Common myeloid progenitor, CD34-positive (primary cell): ENCODE results near the gene ERBB3.
"Not testable (repeated sequence)": the region's sequence is repeated elsewhere in the genome, so short reads cannot be mapped to it uniquely, and the experiment has no call there.

Source experiments
- CTCF ChIA-PET: fragments of 350-600 bp; sonication (Branson Sonifier 250); formaldehyde crosslinking; loops from one replicate; lab custom pipeline; 2021; ENCODE audit warnings: antibody characterized with exemption; lab: Charles Lee
- POLR2A ChIA-PET: fragments of 350-600 bp; sonication (Branson Sonifier 250); formaldehyde crosslinking; loops from one replicate; lab custom pipeline; 2021; ENCODE audit warnings: antibody characterized with exemption; lab: Charles Lee
- DNase-seq, 3 donors: peaks; one replicate each; pipeline versions ENCODE4 v3.0.0 to v3.0.0-alpha.2; 2013
- H3K27ac ChIP-seq, 2 experiments: 1 replicate in 1 of 2; 2 replicates in 1 of 2; pipeline ENCODE4 v1.7.0; 2013; ENCODE audit warnings: inconsistent platforms in 2 of 2, low read length in 2 of 2, mild to moderate bottlenecking in 2 of 2, low read depth in 1 of 2, moderate library complexity in 1 of 2; ENCODE audit not compliant: severe bottlenecking in 2 of 2, insufficient read depth in 1 of 2, poor library complexity in 1 of 2
- H3K27me3 ChIP-seq, 5 experiments: replicated peaks in 2 of 5; 1 replicate in 3 of 5; 2 replicates in 2 of 5; pipeline versions ENCODE4 v1.6.1 to v1.7.0; 2013; ENCODE audit warnings: low read length in 4 of 5, mild to moderate bottlenecking in 2 of 5, moderate library complexity in 2 of 5, inconsistent platforms in 1 of 5; ENCODE audit not compliant: insufficient read depth in 5 of 5, control insufficient read depth in 4 of 5
- H3K36me3 ChIP-seq, 4 experiments: 1 replicate in 2 of 4; 2 replicates in 2 of 4; pipeline versions ENCODE4 v1.6.1 to v1.7.0; 2013; ENCODE audit warnings: low read length in 3 of 4, control low read depth in 1 of 4, mild to moderate bottlenecking in 1 of 4; ENCODE audit not compliant: control insufficient read depth in 4 of 4, insufficient read depth in 4 of 4
- H3K4me1 ChIP-seq, 4 experiments: 1 replicate in 3 of 4; 2 replicates in 1 of 4; pipeline versions ENCODE4 v1.6.1 to v1.7.1; 2013; ENCODE audit warnings: low read length in 3 of 4, mild to moderate bottlenecking in 3 of 4, control low read depth in 1 of 4, inconsistent platforms in 1 of 4, moderate library complexity in 1 of 4; ENCODE audit not compliant: control insufficient read depth in 4 of 4, insufficient read depth in 4 of 4; ENCODE audit errors: control extremely low read depth in 1 of 4
- H3K4me3 ChIP-seq, 7 experiments: 1 replicate in 4 of 7; 2 replicates in 3 of 7; pipeline versions ENCODE4 v1.5.1 to v1.7.0; 2013; ENCODE audit warnings: mild to moderate bottlenecking in 7 of 7, low read length in 6 of 7, moderate library complexity in 6 of 7, inconsistent platforms in 2 of 7, low read depth in 2 of 7, control low read depth in 1 of 7; ENCODE audit not compliant: insufficient read depth in 4 of 7, control insufficient read depth in 1 of 7; ENCODE audit errors: extremely low read depth in 1 of 7
- H3K9me3 ChIP-seq, 5 experiments: 1 replicate in 4 of 5; 2 replicates in 1 of 5; pipeline versions ENCODE4 v1.6.1 to v1.7.1; 2013; ENCODE audit warnings: low read length in 4 of 5, mild to moderate bottlenecking in 2 of 5, inconsistent platforms in 1 of 5, low read depth in 1 of 5, moderate library complexity in 1 of 5; ENCODE audit not compliant: control insufficient read depth in 4 of 5, insufficient read depth in 2 of 5; ENCODE audit errors: control extremely low read depth in 1 of 5
- WGBS: methylation state at CpG from one replicate; pipeline ENCODE4 v1.1.5; 2013; ENCODE audit not compliant: insufficient coverage; 5-methylcytosine and 5-hydroxymethylcytosine counted together

ERBB3 gene

DNA sequence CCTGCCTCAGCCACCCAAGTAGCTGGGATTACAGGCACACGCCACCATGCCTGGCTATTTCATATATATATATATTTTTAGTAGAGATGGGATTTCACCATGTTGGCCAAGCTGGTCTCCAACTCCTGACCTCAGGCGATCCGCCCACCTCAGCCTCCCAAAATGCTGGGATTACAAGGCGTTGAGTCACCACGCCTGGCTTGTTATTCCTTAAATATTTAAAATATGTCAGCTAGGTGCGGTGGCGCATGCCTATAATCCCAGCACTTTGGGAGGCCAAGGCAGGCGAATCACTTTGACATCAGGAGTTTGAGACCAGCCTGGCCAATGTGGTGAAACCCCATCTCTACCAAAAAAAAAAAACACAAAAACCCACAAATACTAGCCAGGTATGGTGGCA is 20.0 kb upstream of the ERBB3 start:
- H3K36me3 ChIP-seq, DNase-seq, H3K9me3 ChIP-seq, H3K4me3 ChIP-seq, H3K27ac ChIP-seq, POLR2A ChIA-PET, H3K4me1 ChIP-seq, H3K27me3 ChIP-seq: not testable (repeated sequence)
- CTCF ChIA-PET = interaction anchor here (1.1 to 1.2 kb wide), 2 partner anchors 17 to 48 kb away, joined by 3 read pairs; no protein-coding TSS in a partner anchor
- 100% methylated on average over 5 of the region's 8 CpGs for WGBS

DNA sequence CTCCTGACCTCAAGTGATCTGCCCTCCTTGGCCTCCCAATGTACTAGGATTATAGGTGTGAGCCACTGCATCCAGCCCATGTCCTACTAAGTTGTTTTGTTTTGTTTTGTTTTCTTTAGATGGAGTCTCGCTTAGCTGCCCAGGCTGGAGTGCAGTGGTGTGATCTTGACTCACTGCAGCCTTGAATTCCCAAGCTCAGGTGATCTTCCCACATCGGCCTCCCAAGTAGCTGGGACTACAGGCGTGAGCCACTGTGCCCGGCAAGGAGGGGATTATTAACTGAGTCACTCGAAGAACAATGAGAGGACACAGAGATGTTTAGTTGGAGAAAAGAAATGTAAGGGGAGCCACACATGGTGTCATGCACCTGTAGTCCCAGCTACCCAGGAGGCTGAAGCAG is 18.0 kb upstream of the ERBB3 start:
- Histone ChIP-seq H3K27me3 (no peaks in the 10 kb centered on the region), H3K4me3 (no peak overlapping the region), H3K4me1 (no peaks in the 10 kb centered on the region), H3K27ac (no peak overlapping the region), H3K36me3 (no peaks in the 10 kb centered on the region), H3K9me3 (no peaks in the 10 kb centered on the region)
- no peak for DNase-seq
- POLR2A ChIA-PET = no interaction called here
- CTCF ChIA-PET = interaction anchor here (1.2 kb wide), 1 partner anchor 12 kb away, joined by 3 read pairs; no protein-coding TSS in a partner anchor
- WGBS = 93% methylated on average over 3 of the region's 5 CpGs

DNA sequence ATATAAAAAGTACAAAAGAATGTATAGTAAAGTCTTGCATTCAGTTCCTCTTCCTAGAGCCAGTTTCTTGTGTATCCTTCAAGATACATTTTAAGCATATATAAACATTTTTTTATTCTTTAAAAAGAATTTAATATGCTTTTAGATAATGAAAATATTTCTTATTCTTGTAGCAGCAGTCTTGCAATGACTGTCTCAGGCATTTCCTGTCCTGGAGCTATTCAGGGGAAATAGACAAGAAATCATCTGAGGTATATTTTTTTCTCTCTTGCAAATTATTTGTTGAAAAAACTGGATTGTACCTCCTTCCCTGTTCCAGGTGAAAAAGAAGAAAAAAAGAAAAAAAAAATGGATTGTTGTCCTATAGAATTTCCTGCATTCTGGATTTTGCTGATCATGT is 17.0 kb upstream of the ERBB3 start:
- CTCF ChIA-PET = no interaction called here

GRCh38 chr12:56071648-56072047 is 8.3 kb upstream of the ERBB3 start:
- Histone ChIP-seq H3K4me1 (no peaks in the 10 kb centered on the region), H3K27me3 (no peaks in the 10 kb centered on the region), H3K27ac (no peak overlapping the region), H3K4me3 (no peak overlapping the region), H3K36me3 (no peaks in the 10 kb centered on the region), H3K9me3 (no peaks in the 10 kb centered on the region)
- WGBS = 94% methylated on average over 4 of the region's 4 CpGs
- no peak for DNase-seq
- POLR2A ChIA-PET = interaction anchor here (0.5 to 0.6 kb wide), 2 partner anchors 19 to 79 kb away, joined by 3 to 8 read pairs; no protein-coding TSS in a partner anchor
- CTCF ChIA-PET = interaction anchor here (0.5 to 0.9 kb wide), 3 partner anchors 11 to 392 kb away, joined by 3 read pairs; no protein-coding TSS in a partner anchor

More for the DNA sequence above, 17.0 kb upstream of the ERBB3 start:
- POLR2A ChIA-PET = no interaction called here
- Histone ChIP-seq H3K9me3 (no peaks in the 10 kb centered on the region), H3K36me3 (no peaks in the 10 kb centered on the region), H3K4me3 (no peak overlapping the region), H3K4me1 (no peaks in the 10 kb centered on the region), H3K27ac (no peak overlapping the region), H3K27me3 (no peaks in the 10 kb centered on the region)
- DNase-seq = no peak

DNA sequence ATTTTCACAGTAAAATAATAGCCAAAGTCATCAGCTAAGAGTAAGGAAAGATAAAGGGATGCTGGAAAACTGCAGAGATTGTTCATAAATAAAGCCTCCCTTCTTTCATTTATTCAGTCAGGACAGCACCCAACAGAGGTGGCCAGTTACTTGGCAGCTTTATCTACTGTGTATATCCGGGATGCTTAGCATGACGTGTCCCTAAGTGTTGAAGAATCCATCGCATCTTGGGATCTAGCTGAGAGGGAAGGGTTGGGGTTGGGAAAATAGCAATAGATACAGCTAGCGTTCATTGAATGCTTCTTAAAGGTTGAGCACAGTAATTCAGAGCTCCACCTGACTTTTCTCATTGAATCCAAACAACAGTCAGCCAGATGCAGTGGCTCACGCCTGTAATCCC is 5.6 kb upstream of the ERBB3 start:
- POLR2A ChIA-PET = no interaction called here
- Histone ChIP-seq H3K4me3 (no peak overlapping the region), H3K4me1 (peaks cover 0 to 6% (median 5%) of the 10 kb centered on the region in 4 experiments), H3K27ac (no peak overlapping the region), H3K27me3 (peaks cover 0 to under 1% (median 0%) of the 10 kb centered on the region in 5 experiments), H3K9me3 (no peaks in the 10 kb centered on the region), H3K36me3 (no peaks in the 10 kb centered on the region)
- CTCF ChIA-PET = interaction anchor here (0.9 to 1.4 kb wide), 2 partner anchors 9 to 13 kb away, joined by 3 read pairs; no protein-coding TSS in a partner anchor
- DNase-seq = no peak
- WGBS = 100% methylated on average over 3 of the region's 5 CpGs

- H3K9me3 ChIP-seq, DNase-seq, H3K27ac ChIP-seq, H3K4me3 ChIP-seq, H3K36me3 ChIP-seq: not testable (repeated sequence)
- over 99% methylated on average over 9 of the region's 9 CpGs for WGBS
- ChIA-PET CTCF (interaction anchor here (0.8 to 1.6 kb wide), 3 partner anchors 13 to 111 kb away, joined by 3 to 7 read pairs (median 4); no protein-coding TSS in a partner anchor), POLR2A (interaction anchor here (0.6 kb wide), 2 partner anchors 26 to 343 kb away, joined by 4 read pairs; no protein-coding TSS in a partner anchor)
- Histone ChIP-seq H3K4me1 (peaks cover 0 to 18% (median 17%) of the 10 kb centered on the region in 4 experiments), H3K27me3 (peaks cover 0 to 36% (median 17%) of the 10 kb centered on the region in 5 experiments)
Measured at GRCh38 chr12:56077966-56078365, 2.0 kb upstream of the ERBB3 start.

DNA sequence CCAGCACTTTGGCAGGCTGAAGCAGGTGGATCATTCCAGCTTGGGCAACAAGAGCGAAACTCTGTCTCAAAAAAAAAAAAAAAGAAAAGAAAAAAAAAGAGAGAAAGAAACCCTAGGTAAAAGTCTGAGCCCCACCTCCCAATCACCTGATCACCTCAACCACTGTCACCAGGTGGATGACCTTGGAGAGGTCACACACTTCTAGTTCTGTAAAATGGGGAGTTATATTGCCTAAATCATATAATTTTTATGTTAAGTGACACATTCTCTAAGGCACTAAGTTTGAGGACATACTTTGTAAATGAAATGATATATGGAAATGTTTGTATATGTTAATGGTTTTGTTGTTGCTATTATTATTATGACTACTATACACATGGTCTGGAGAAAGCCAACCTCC is 1.5 kb upstream of the ERBB3 start:
- POLR2A ChIA-PET = interaction anchor here (0.6 kb wide), 2 partner anchors 27 to 343 kb away, joined by 4 read pairs; no protein-coding TSS in a partner anchor
- no peak overlapping the region for H3K4me3 ChIP-seq
- WGBS = no CpG with 5 or more reads among the region's 1 CpG

More for the DNA sequence above, 1.5 kb upstream of the ERBB3 start:
- Histone ChIP-seq H3K36me3 (no peaks in the 10 kb centered on the region), H3K27me3 (peaks cover 0 to 37% (median 19%) of the 10 kb centered on the region in 5 experiments), H3K9me3 (no peaks in the 10 kb centered on the region), H3K4me1 (peaks cover 0 to 18% (median 17%) of the 10 kb centered on the region in 4 experiments), H3K27ac (no peak overlapping the region)
- DNase-seq = no peak
- CTCF ChIA-PET = interaction anchor here (1.0 to 1.6 kb wide), 2 partner anchors 29 to 34 kb away, joined by 4 to 5 read pairs; no protein-coding TSS in a partner anchor
